Fibroblast of skin of left biceps (primary cell): Measurements from ENCODE around the gene GABRA5.

Experiments used
- DNase-seq, 2 experiments: peaks; one replicate each; pipeline ENCODE4 v3.0.0-alpha.2; 2013; ENCODE audit warnings: low read depth in 2 of 2

Gene GABRA5

DNA sequence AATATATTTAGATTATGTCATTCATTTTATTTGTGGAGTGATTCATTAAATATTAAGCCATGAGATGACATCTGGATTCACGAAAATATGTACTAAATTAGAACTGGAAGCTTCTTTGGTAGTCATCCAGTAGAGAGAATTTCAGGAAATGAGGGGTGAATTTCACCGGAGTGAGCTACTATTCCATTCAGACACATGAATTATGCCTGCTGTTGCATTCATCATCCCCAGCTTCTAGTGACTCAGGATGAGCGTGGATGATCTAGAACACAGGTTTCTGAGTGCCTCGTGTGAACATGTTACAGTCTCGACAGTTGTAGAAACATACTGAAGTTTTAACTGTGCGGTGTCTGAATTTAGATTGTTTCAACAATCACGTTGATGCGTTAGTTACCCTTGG is 61.2 kb downstream of the GABRA5 start:
- DNase-seq = peak in 1 of 2 experiments; percentile 31

DNA sequence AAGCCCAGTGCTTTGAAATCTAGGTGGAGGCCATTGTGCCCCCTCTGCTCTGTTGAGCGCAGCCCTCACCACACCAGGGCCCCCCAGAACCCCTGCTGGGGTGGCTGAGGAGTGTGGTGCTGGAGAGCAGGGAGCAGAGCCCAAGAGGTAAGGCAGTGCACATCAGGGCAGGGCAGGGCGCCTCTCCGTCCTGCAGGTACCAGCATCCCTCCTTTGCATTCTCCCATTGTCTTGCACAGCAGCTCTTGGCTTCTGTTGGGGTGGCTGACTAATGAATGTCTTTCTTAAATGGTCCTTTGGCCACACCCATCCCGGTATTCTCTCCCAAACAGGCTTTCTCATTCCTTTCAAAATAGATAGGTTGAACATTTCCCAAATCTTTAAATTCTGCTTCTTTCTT is 62.7 kb downstream of the GABRA5 start:
- DNase-seq = no peak

DNA sequence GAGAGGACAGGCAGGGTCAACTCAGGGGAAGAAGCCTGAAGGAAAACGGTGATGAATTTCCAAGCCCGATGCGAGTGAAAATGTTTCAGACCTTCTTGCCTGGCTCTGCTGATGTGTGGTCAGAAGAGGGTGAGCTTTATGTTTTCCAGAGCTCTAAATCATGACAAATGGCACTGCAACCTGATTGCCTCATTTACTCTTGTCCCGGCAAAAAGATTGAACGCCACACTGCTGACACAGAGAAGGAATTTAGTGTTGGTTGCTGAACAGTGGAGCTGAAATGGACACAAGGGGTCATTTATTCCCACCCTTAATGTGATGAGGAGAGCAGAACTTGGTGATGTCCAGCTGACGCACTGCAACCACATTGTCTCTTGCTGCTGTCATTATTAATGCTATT is 68.0 kb downstream of the GABRA5 start:
- DNase-seq = no peak

DNA sequence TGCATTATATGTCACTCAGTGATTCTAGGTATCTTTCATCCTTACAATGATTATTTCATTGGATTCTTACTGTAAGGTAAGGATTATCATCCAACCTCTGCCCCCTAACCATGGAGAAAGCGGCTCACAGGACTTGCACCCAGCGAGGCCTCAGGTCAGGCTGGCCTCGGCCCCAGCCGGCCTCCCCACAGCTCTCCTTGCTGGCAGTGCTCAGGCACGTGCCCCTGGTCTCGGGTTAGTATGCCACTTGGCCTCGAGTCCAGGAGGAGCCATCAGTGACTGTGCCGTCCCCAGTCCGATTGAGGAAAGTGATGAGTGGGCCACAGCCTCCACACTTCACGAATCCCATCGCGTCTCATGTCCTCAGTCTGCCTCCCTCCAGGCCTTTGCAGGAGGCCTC is 68.5 kb downstream of the GABRA5 start:
- no peak for DNase-seq

DNA sequence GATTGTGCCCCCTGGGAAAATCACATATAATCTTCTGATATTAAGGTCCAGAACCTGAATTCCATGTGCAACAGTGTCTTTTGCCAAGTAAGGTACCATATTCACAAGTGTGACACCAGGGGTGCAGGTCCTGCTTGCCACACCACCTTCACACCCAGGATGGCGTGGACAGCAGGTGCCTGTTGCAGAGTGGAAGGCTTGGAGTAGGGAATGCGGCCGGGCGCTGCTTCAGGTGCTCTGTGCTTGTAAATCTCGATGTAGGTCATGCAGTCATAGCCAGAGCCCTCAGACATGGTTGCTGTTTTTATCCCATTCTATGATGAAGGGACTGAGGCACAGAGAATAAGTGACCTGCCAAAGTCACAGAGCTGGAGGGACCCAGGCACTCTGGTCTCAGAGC is 69.6 kb downstream of the GABRA5 start:
- DNase-seq = no peak

DNA sequence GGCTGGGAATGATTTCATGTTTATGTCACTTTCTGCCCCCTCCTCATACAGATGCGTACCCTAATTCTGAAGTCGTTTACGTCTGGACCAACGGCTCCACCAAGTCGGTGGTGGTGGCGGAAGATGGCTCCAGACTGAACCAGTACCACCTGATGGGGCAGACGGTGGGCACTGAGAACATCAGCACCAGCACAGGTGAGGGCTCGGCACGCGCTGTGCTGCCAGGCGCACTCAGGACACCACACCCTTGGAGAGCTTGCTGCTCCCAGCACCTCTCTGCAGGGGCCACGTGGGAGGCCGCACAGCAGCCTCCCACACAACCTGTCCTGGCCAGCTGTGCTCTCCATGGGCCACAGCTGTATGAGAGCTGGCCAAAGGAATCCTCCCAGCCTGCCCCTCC is 70.3 kb downstream of the GABRA5 start:
- DNase-seq = no peak

DNA sequence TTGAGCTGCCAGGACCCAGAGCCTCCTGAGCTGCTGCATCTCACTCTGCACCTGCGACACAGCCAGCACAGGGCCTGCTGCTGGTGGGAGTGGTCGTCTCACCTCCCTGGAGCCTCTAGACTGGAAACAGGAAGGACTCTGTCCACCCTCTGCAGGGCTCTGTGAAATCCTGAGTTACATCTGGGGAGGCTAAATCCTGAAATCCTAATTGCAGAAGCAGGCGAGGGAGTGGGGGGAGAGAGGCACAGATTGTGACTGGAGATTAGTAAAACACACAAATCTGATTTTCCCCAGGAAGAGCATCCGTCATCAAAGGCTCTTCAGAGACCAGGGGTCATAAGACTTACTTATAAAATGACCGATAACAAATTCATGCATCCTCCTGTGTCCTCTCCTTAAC is 72.5 kb downstream of the GABRA5 start:
- DNase-seq = no peak

DNA sequence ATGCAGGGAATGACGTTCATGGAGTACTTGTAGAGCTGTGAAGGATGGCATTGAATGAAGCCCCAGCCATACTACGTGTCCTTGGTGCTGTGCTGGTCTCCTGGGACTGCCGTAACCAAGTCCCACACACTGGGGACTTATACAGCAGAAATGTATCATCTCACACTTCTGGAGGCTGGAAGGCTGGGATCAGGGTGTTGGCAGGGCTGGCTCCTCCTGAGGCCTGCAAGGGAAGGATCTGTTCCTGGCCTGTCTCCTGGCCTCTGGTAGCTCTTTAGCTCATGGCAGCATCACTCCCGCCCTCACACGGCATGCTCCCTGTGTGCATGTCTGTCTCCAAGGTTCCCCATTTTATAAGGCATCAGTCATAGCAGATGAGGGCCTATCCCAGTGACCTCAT is 74.6 kb downstream of the GABRA5 start:
- no peak for DNase-seq

DNA sequence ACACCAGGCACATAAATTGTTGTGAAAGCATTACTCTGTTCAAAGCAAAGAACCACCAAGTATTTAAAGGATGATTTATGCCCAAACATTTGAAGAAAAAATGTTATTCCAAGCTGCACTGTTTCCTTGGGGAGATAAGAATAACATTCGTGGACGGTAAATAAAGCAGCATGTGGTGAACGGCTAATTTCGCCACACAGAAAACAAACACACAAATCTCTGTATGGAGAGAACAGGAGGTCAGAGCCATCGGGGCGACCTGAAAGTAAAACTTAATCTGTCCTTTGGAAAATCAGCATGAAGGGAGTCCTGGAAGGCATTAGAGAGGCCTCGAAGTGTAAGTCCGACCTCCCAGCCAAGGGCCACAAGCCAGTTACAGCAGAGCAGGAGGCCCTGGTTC is 77.0 kb downstream of the GABRA5 start:
- DNase-seq = no peak

DNA sequence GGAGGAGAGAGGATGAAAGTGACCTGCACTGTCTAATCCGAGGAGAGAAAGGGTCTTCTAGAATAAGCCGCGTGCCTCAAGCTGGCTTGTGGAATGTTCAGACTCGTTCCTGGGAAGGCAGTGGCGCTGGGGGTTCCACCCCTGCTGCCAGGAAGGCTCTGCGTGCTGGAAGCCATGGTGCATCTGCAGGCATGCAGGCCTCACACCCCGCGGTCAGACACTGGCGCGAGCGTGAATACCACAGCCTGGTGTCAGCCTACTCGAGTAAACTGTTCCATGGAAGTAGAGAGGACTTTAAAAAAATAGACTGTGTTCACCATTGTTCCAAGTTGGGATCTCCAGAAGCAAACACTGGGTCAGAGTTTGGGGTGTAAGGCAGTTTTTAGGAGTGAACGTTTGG is 78.2 kb downstream of the GABRA5 start:
- no peak for DNase-seq

DNA sequence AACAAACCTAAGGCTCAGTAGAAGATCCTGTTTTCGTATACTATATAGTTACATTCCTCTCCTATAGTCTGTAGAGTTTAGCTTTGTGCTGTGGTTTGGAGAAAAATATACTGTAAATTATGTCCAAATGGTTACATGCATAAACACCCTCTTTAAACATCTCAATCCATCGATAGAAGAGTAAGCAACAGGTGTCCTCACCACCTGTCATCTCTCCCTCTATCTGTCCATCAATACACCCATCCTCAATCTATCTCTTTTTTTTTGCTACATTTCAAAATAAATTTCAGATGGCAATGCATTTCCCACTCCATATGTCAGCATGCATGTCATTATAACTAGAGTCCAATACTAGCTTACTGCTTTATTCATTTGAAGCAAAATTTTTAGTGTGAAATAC is 83.1 kb downstream of the GABRA5 start:
- no peak for DNase-seq

DNA sequence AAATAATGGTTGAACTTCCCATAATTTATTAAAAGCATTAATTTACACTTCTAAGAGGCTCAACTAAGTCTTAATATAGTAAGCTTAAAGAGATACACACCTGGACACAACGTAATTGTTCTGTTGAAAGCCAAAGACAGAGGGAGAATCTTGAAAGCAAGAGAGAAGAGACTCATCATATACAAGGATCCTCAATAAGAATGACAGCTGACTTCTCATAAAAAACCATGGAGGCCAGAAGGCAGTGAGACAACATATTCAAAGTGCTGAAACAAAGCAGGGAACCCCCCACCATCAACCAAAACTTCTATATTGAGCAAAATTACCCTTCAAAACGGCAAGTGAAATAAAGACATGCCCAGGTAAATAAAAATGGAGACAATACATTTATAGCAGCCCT is 87.5 kb downstream of the GABRA5 start:
- no peak for DNase-seq

DNA sequence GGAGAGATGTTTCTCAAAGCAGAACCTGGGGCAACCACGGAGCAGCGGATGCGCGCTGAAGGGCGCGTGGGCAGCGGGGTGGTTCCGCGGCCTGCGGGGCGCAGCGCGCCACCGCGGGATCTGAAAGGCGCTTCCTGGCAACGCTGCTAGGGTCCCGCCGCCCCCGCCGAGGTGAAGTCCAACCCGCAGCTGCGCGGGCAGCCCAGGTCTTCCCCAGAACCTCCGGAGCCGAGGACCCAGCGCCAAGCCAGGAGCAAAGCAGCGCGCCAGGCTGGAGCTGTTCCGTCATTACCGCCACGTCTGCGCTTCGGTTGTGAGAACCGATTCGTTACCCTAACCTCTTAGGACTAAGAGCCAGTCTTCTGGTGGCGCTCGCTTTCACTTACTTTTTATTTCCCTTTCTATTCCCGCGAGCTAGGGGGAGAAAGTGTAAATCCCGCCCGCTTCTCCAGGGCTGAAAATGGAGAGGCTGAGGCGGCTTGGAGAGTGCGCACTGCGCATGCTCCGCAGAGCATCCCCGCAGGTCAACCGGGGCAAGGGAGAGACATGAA is 100.9 kb downstream of the GABRA5 start:
- DNase-seq = peak in 1 of 2 experiments; percentile 26

DNA sequence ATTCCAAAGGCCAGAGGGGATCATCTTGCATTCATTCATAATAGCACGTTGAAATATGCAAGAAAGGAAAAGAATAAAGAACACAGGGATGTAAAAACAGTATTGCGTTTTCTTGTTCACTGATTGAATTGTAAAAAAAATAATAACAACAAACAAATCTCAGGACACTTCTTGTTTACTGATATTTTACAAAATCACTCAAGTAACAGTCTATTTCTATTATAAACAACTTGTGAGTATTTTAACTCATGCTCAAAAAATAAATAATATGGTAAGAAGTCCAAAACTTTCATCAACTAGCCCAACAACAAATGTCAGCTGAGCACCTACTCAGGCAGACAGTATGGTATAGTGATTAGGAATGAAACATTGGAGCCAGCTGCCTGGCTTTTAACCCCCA is 101.9 kb downstream of the GABRA5 start:
- DNase-seq = no peak

DNA sequence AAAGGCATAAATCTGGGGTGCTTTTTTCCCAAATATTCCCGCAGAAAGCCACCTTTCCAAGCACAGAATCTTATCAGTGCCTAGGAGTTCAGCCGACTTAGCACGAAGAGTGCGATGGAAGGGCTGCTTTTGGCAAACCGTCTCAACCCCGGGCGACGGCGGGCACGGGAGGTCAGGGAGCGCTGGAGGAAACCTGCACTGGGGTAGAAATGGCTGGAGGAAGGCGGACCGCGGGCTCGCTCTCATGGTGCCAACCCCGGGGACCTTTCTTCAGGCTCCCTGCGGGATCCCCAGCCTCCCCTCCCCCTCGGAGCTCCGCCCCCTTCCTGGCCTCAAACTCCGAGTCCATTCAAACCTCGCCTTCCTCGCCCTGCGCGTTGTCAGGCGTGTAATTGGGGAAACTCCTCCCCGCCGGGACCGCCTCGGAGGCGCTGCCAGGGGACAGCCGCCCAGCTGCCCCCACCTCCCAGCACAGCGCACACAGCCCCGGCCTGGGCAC is 103.9 kb downstream of the GABRA5 start, which contains the start of gene GABRG3:
Gene GABRG3, plus strand, starts transcription at position 470 of the 499 bp plus-strand sequence.
- no peak for DNase-seq

DNA sequence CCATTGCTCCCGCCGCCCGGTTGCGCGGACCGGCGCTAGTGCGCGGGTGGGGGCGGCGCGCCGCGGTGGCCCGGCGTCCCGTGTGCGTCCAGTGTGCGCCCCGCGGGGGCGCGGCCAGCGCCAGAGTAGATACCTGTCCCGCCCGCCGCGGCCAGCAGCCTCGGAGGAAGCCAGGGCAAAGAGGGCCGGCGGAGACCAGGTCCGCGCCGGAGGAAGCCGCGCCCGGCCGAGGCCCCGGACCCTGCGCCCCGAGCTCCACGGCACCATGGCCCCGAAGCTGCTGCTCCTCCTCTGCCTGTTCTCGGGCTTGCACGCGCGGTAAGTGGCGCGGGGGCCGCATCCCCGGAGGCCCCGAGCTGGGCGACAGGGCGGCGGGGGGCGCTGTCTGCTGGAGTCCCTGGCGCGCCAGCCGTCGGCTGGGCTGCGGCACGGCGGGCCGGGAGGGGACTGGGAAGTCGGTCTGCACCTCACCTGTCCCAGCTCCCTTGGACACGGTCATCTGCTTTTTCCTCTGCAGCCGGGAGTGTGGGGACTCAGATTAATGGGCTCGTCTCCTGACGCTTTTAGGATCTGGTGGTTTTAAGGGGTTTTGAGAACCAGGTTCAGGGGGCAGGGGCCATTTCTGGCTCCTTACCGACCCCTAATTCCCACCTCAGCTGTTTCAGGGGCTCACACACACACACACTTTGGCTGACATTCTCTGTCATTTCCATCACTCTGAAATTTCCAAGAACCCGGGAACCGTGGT is 104.6 kb downstream of the GABRA5 start:
- DNase-seq = no peak

DNA sequence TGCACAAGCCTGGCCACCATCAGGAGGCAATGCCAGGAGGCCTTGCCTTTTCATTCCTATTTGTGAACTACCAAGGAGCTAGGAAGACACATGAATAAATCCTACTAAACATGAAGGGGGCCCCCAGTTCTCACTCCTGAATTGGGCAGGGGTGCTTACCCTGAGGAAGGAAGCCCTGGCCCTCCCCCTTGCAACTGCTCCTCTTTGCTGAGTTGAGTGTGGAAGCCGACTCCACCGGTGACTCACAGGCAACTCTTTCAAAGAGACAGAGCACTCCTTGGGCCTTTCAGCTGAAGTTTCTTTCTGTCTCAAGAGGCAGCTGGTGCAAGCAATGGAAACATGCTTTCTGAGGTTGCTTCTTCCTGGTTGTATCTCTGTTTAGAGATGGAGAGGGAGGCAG is 105.8 kb downstream of the GABRA5 start:
- no peak for DNase-seq

DNA sequence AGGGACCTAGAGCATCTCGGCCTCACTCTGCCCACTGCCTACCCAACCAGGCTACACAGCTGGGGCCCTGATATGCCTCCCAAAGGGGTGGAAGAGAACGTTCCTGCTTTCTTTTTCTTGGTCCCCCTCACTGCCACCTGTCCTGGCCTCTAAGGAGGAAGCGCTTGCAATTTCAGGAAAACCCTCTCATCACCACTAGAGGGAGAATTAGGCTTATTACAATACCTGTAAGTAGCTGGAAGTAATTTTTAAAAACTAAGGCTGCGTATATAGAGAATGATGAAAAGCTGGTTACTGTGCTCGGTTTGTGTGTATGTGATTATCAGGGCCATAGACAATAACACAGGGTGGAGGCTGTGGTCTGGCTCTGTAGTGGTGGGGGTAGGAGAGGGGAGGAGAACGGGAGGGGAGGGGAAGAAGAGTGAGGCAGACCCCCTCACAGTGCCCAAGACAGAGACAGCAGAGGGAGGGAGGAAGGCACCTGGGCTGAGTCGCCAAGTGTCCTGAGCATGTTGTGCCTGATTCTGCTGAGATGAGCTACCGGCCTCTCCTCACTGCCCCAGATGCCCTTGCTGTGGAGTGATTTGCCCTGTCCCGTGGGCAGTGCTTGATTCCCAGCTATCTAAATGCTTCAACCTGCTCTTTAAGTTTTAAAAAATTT is 107.4 kb downstream of the GABRA5 start:
- no peak for DNase-seq

DNA sequence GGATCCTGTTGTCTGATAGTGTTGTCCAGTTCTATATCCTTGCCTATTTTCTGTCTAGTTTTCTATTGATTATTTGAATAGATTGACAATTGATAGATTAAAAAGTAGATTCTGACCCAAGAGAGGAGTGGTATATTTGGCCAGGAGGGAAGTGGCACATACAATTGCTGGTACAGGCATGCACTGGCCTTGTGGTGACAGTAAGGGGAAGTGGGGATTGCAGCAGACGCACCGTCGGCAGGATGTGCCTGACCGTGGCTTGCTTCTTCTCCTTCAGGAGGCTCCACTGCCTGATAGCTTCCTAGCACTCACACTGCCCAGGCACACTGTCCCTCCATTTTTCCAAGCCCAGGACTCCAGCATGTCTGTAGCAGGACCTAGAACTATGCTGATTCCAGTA is 114.6 kb downstream of the GABRA5 start:
- DNase-seq = no peak

DNA sequence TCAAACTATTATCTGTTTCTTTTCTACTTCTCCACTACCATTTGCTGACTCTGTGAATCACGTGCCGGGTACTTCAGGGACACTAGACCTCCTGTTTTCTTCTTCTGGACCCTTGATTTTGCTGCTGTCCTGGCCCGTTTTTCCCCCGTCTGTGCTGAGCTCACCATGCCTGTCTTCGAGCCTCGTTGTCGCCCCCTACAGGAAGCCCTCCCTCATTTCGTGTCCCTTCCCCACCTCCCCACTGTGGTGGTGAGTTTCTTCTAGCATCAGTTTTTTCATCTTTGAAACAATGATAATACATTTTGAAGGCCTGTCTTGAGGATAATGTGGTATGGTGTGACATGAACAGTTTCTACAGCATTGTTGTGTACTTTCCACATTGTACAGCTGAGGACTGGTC is 117.0 kb downstream of the GABRA5 start:
- no peak for DNase-seq

DNA sequence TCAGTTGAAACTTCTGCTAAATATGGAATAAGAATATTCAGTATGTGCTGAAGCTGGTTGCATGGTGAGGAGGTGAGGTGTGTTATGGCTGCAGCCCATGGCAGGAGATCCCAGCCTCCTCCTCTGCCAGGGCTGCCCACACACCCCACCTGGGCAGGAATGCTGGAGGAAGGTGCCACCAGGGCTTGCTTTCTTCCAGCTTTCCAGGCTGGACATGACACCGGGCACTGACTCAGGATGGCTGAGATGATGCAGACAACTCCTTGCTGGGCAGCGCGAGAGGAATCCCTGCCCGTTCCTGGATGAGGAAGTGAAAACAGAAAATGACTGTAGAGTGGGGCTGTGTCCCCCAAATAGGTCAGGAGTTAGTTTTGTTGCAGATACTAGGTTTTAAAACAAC is 118.2 kb downstream of the GABRA5 start:
- DNase-seq = no peak

DNA sequence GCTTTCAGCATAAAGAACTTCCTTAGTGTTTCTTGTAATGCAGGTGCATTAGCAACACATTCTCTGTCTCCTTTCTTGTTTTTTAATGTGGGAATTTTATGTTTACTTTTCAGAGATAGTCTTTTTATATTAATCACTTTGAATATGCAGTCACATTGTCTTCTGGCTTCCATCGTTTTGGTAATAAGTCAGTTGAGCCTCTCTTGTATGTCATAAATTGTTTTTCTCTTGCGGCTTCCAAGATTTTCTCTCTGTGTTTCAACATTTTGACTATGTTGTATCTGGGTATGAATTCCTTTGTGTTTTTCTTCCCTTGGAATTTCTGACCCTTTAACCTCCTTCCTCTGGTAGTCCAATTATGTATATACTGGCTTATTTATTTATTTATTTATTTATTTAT is 129.4 kb downstream of the GABRA5 start:
- DNase-seq = no peak
